ENCODE data around the gene KLRF2. TPM values are rescaled to one million over a fixed set of nuclear protein-coding genes. Genes with fewer than 3 reads are reported as not detected.

The KLRF2 gene
- total RNA-seq, 1 donor from 2014 or later = not detected

GRCh38 chr12:9888665-9889273 lies 7.5 kb downstream of the KLRF2 start:
- DNase-seq (ENCODE audit: low read depth, low spot score) = no peak

- DNase-seq (ENCODE audit: low read depth, low spot score) = no peak
Measured at GRCh38 chr12:9895215-9895971, 14.1 kb downstream of the KLRF2 start.

GRCh38 chr12:9897535-9897934 lies 16.2 kb downstream of the KLRF2 start:
- DNase-seq (ENCODE audit: low read depth, low spot score) = no peak

- DNase-seq (ENCODE audit: low read depth, low spot score) = no peak
Measured at GRCh38 chr12:9899209-9899608, 17.9 kb downstream of the KLRF2 start.

GRCh38 chr12:9900930-9901329 lies 19.6 kb downstream of the KLRF2 start:
- no peak for DNase-seq (ENCODE audit: low read depth, low spot score)

- DNase-seq (ENCODE audit: low read depth, low spot score) = no peak
Measured at GRCh38 chr12:9902539-9903228, 21.4 kb downstream of the KLRF2 start.

- no peak for DNase-seq (ENCODE audit: low read depth, low spot score)
Measured at GRCh38 chr12:9906873-9907272, 25.6 kb downstream of the KLRF2 start.

- DNase-seq (ENCODE audit: low read depth, low spot score) = no peak
Measured at GRCh38 chr12:9907769-9908168, 26.5 kb downstream of the KLRF2 start.

GRCh38 chr12:9908350-9908749 lies 27.1 kb downstream of the KLRF2 start:
- no peak for DNase-seq (ENCODE audit: low read depth, low spot score)

- DNase-seq (ENCODE audit: low read depth, low spot score) = no peak
Measured at GRCh38 chr12:9909724-9910123, 28.4 kb downstream of the KLRF2 start.

- DNase-seq (ENCODE audit: low read depth, low spot score) = no peak
Measured at GRCh38 chr12:9910716-9911421, 29.6 kb downstream of the KLRF2 start.

- DNase-seq (ENCODE audit: low read depth, low spot score) = no peak
Measured at GRCh38 chr12:9911708-9912107, 30.4 kb downstream of the KLRF2 start.

- no peak for DNase-seq (ENCODE audit: low read depth, low spot score)
Measured at GRCh38 chr12:9919443-9919842, 38.2 kb downstream of the KLRF2 start.

- DNase-seq (ENCODE audit: low read depth, low spot score) = no peak
Measured at GRCh38 chr12:9920451-9920850, 39.2 kb downstream of the KLRF2 start.

- DNase-seq (ENCODE audit: low read depth, low spot score) = no peak
Measured at GRCh38 chr12:9922429-9922828, 41.1 kb downstream of the KLRF2 start.

- no peak for DNase-seq (ENCODE audit: low read depth, low spot score)
Measured at GRCh38 chr12:9925705-9926393, 44.6 kb downstream of the KLRF2 start.

- DNase-seq (ENCODE audit: low read depth, low spot score) = no peak
Measured at GRCh38 chr12:9926876-9927275, 45.6 kb downstream of the KLRF2 start.

- no peak for DNase-seq (ENCODE audit: low read depth, low spot score)
Measured at GRCh38 chr12:9928607-9929006, 47.3 kb downstream of the KLRF2 start.

- DNase-seq (ENCODE audit: low read depth, low spot score) = no peak
Measured at GRCh38 chr12:9931245-9931644, 50.0 kb downstream of the KLRF2 start.

- DNase-seq (ENCODE audit: low read depth, low spot score) = no peak
Measured at GRCh38 chr12:9932270-9932669, 51.0 kb downstream of the KLRF2 start, which contains the start of gene CLEC2A. CLEC2A (minus strand) TSS chr12:9932370; CDS start chr12:9932329, 41 bp downstream.

GRCh38 chr12:9933958-9934357 lies 52.7 kb downstream of the KLRF2 start:
- no peak for DNase-seq (ENCODE audit: low read depth, low spot score)

Measured in pulmonary artery endothelial cell (primary cell).